ENCODE results near the gene WFDC5. TPM values are rescaled to one million over a fixed set of nuclear protein-coding genes. Genes with fewer than 3 reads are reported as not detected.

The WFDC5 gene
- total RNA-seq, 4 donors from 2014 or later = 340 to 533 (median 389) TPM

- no peak overlapping the region for H3K4me3 ChIP-seq (ENCODE audit: low read depth, poor library complexity, severe bottlenecking)
- intact Hi-C loops (cut with DNase I; ENCODE audit: low total_unique reads) = loop anchor here (10.0 kb wide), 1 partner anchor 52 kb away; no protein-coding TSS in a partner anchor
- WGBS, 2 donors = 46 to 56% methylated on average over 9 of the region's 9 CpGs
- no peak for DNase-seq (ENCODE audit: low spot score in 2 of 2)
- TF ChIP-seq CTCF (IDR thresholded peaks at IDR 0.05) (no peak), POLR2A (IDR thresholded peaks at IDR 0.05) (no peak)
These were observed 18.2 kb downstream of the WFDC5 start for GRCh38 chr20:45096781-45097180.

- TF ChIP-seq POLR2A (IDR thresholded peaks at IDR 0.05) = no peak
- TF ChIP-seq CTCF (IDR thresholded peaks at IDR 0.05) = no peak
- DNase-seq (ENCODE audit: low spot score in 2 of 2) = peak in 1 of 2 donors; percentile 47
- 6 to 9% methylated on average over 7 of the region's 7 CpGs for WGBS, 2 donors
- intact Hi-C loops (cut with DNase I; ENCODE audit: low total_unique reads) = loop anchor here (10.0 kb wide), 1 partner anchor 51 kb away; no protein-coding TSS in a partner anchor
- no peak overlapping the region for H3K4me3 ChIP-seq (ENCODE audit: low read depth, poor library complexity, severe bottlenecking)
These were observed 19.2 kb downstream of the WFDC5 start for GRCh38 chr20:45095805-45096238.

- no peak for DNase-seq (ENCODE audit: low spot score in 2 of 2)
- intact Hi-C loops (cut with DNase I; ENCODE audit: low total_unique reads) = loop anchor here (10.0 kb wide), 1 partner anchor 50 kb away; no protein-coding TSS in a partner anchor
- H3K4me3 ChIP-seq (ENCODE audit: low read depth, poor library complexity, severe bottlenecking) = no peak overlapping the region
- 88 to 94% methylated on average over 5 to 11 of the region's 11 CpGs for WGBS, 2 donors
- TF ChIP-seq CTCF (IDR thresholded peaks at IDR 0.05) (no peak), POLR2A (IDR thresholded peaks at IDR 0.05) (no peak)
These were observed 20.0 kb downstream of the WFDC5 start for GRCh38 chr20:45094864-45095574.

GRCh38 chr20:45094201-45094600 lies 20.8 kb downstream of the WFDC5 start:
- H3K4me3 ChIP-seq (ENCODE audit: low read depth, poor library complexity, severe bottlenecking) = no peak overlapping the region
- TF ChIP-seq POLR2A (IDR thresholded peaks at IDR 0.05) (no peak), CTCF (IDR thresholded peaks at IDR 0.05) (no peak)
- intact Hi-C loops (cut with DNase I; ENCODE audit: low total_unique reads) = loop anchor here (10.0 kb wide), 1 partner anchor 49 kb away; no protein-coding TSS in a partner anchor
- no peak for DNase-seq (ENCODE audit: low spot score in 2 of 2)
- 77 to 83% methylated on average over 2 of the region's 2 CpGs for WGBS, 2 donors

GRCh38 chr20:45092898-45093297 lies 22.1 kb downstream of the WFDC5 start:
- H3K4me3 ChIP-seq (ENCODE audit: low read depth, poor library complexity, severe bottlenecking) = no peak overlapping the region
- intact Hi-C loops (cut with DNase I; ENCODE audit: low total_unique reads) = loop anchor here (10.0 kb wide), 1 partner anchor 48 kb away; no protein-coding TSS in a partner anchor
- TF ChIP-seq CTCF (IDR thresholded peaks at IDR 0.05) = no peak
- no peak for TF ChIP-seq POLR2A (IDR thresholded peaks at IDR 0.05)
- WGBS, 2 donors = 87% methylated on average over 7 of the region's 7 CpGs
- DNase-seq (ENCODE audit: low spot score in 2 of 2) = no peak

Measured in lower leg skin (tissue), 4 donors.